ENCODE results near the gene ANKRD33B.

Gene ANKRD33B

GRCh38 chr5:10543585-10544040 lies 20.3 kb upstream of the ANKRD33B start:
- Histone ChIP-seq H3K4me3 (ENCODE audit: low read depth in 1 of 2, low read length in 2 of 2) (no peak overlapping the region), H3K27me3 (ENCODE audit: insufficient read depth, low read length, poor library complexity) (no peaks in the 10 kb centered on the region), H3K4me1 (ENCODE audit: insufficient read depth, low read length) (no peaks in the 10 kb centered on the region), H3K27ac (ENCODE audit: low read length) (no peak overlapping the region), H3K4me2 (ENCODE audit: insufficient read depth, low read length) (no peak overlapping the region), H2AFZ (ENCODE audit: low read depth, low read length) (no peak overlapping the region), H4K20me1 (ENCODE audit: insufficient read depth, low read length) (no peaks in the 10 kb centered on the region), H3K9me3 (ENCODE audit: insufficient read depth, low read length, severe bottlenecking) (peaks cover under 1% of the 10 kb centered on the region), H3K79me2 (ENCODE audit: insufficient read depth, low read length) (no peaks in the 10 kb centered on the region), H3K36me3 (ENCODE audit: insufficient read depth, low read length) (no peaks in the 10 kb centered on the region), H3K9ac (ENCODE audit: low read depth, low read length) (no peak overlapping the region)
- no peak for TF ChIP-seq EZH2 (IDR thresholded peaks at IDR 0.05; ENCODE audit: borderline replicate concordance, low read depth, low read length, severe bottlenecking)
- no peak for TF ChIP-seq CTCF (IDR thresholded peaks at IDR 0.05; ENCODE audit: borderline replicate concordance, extremely low read depth, low read length, poor library complexity, severe bottlenecking)
- no peak for ATAC-seq (ENCODE audit: insufficient read depth, low read depth)
- DNase-seq, result no peak

- H3K4me3 ChIP-seq (ENCODE audit: low read depth in 1 of 2, low read length in 2 of 2), result no peak overlapping the region
- H3K4me1 ChIP-seq (ENCODE audit: insufficient read depth, low read length), result no peaks in the 10 kb centered on the region
- no peaks in the 10 kb centered on the region for H3K27me3 ChIP-seq (ENCODE audit: insufficient read depth, low read length, poor library complexity)
- H3K79me2 ChIP-seq (ENCODE audit: insufficient read depth, low read length), result no peaks in the 10 kb centered on the region
- H4K20me1 ChIP-seq (ENCODE audit: insufficient read depth, low read length), result no peaks in the 10 kb centered on the region
- H3K27ac ChIP-seq (ENCODE audit: low read length), result no peak overlapping the region
- no peak for TF ChIP-seq EZH2 (IDR thresholded peaks at IDR 0.05; ENCODE audit: borderline replicate concordance, low read depth, low read length, severe bottlenecking)
- TF ChIP-seq CTCF (IDR thresholded peaks at IDR 0.05; ENCODE audit: borderline replicate concordance, extremely low read depth, low read length, poor library complexity, severe bottlenecking), result no peak
- no peak overlapping the region for H3K9ac ChIP-seq (ENCODE audit: low read depth, low read length)
- H3K9me3 ChIP-seq (ENCODE audit: insufficient read depth, low read length, severe bottlenecking), result peaks cover 3% of the 10 kb centered on the region
- H3K36me3 ChIP-seq (ENCODE audit: insufficient read depth, low read length), result no peaks in the 10 kb centered on the region
- ATAC-seq (ENCODE audit: insufficient read depth, low read depth) (no peak), DNase-seq (no peak)
- no peak overlapping the region for H2AFZ ChIP-seq (ENCODE audit: low read depth, low read length)
- no peak overlapping the region for H3K4me2 ChIP-seq (ENCODE audit: insufficient read depth, low read length)
Measured at GRCh38 chr5:10545084-10545483, 18.8 kb upstream of the ANKRD33B start.

- H3K36me3 ChIP-seq (ENCODE audit: insufficient read depth, low read length), result no peaks in the 10 kb centered on the region
- no peak overlapping the region for H3K27ac ChIP-seq (ENCODE audit: low read length)
- H3K4me2 ChIP-seq (ENCODE audit: insufficient read depth, low read length), result no peak overlapping the region
- H3K9me3 ChIP-seq (ENCODE audit: insufficient read depth, low read length, severe bottlenecking), result peaks cover 3% of the 10 kb centered on the region
- no peak overlapping the region for H2AFZ ChIP-seq (ENCODE audit: low read depth, low read length)
- no peak for ATAC-seq (ENCODE audit: insufficient read depth, low read depth)
- H3K4me3 ChIP-seq (ENCODE audit: low read depth in 1 of 2, low read length in 2 of 2), result no peak overlapping the region
- H3K9ac ChIP-seq (ENCODE audit: low read depth, low read length), result no peak overlapping the region
- no peaks in the 10 kb centered on the region for H3K4me1 ChIP-seq (ENCODE audit: insufficient read depth, low read length)
- no peaks in the 10 kb centered on the region for H3K27me3 ChIP-seq (ENCODE audit: insufficient read depth, low read length, poor library complexity)
- no peaks in the 10 kb centered on the region for H4K20me1 ChIP-seq (ENCODE audit: insufficient read depth, low read length)
- H3K79me2 ChIP-seq (ENCODE audit: insufficient read depth, low read length), result no peaks in the 10 kb centered on the region
- DNase-seq, result no peak
- no peak for TF ChIP-seq EZH2 (IDR thresholded peaks at IDR 0.05; ENCODE audit: borderline replicate concordance, low read depth, low read length, severe bottlenecking)
- TF ChIP-seq CTCF (IDR thresholded peaks at IDR 0.05; ENCODE audit: borderline replicate concordance, extremely low read depth, low read length, poor library complexity, severe bottlenecking), result no peak
Measured at GRCh38 chr5:10546186-10546585, 17.7 kb upstream of the ANKRD33B start.

Data from DND-41 (cell line).